Activated CD4-positive, alpha-beta T cell treated with anti-CD3 and anti-CD28 coated beads for 36 hours (primary cell): ENCODE measurements around the gene JAZF1. TPM values are rescaled to one million over a fixed set of nuclear protein-coding genes. Genes with fewer than 3 reads are reported as not detected.

ENCODE experiments used
- ATAC-seq: fragments of 200-7000 bp; cut with Tn5 transposase; one replicate; pipeline ENCODE4 v1.10.0; 2021; ENCODE audit warnings: mild to moderate bottlenecking, moderate library complexity
- CTCF ChIA-PET: fragments of 350-600 bp; sonication (Branson Sonifier 250); formaldehyde crosslinking; loops from one replicate; lab custom pipeline; 2021; ENCODE audit warnings: antibody characterized with exemption; lab: Charles Lee
- POLR2A ChIA-PET: fragments of 350-600 bp; sonication (Branson Sonifier 250); formaldehyde crosslinking; loops from one replicate; lab custom pipeline; 2021; ENCODE audit warnings: antibody characterized with exemption, inconsistent platforms; lab: Charles Lee
- DNase-seq: peaks from one replicate; pipeline ENCODE4 v3.0.0-alpha.2; 2020
- H3K27ac Mint-ChIP-seq: one replicate; pipeline ENCODE4 v1.8.0; 2021; ENCODE audit warnings: mixed read lengths
- H3K27me3 Mint-ChIP-seq: one replicate; pipeline ENCODE4 v1.8.0; 2021; ENCODE audit warnings: mixed read lengths
- H3K36me3 Mint-ChIP-seq: one replicate; pipeline ENCODE4 v1.8.0; 2021; ENCODE audit warnings: low read depth, mixed read lengths
- H3K4me1 Mint-ChIP-seq: one replicate; pipeline ENCODE4 v1.8.0; 2021; ENCODE audit warnings: mixed read lengths
- H3K4me3 Mint-ChIP-seq: one replicate; pipeline ENCODE4 v1.8.0; 2021; ENCODE audit warnings: mild to moderate bottlenecking, moderate library complexity, mixed read lengths
- H3K9me3 Mint-ChIP-seq: one replicate; pipeline ENCODE4 v1.8.0; 2021; ENCODE audit warnings: low read depth, mixed read lengths
- intact Hi-C, 2 experiments: fragments of 100-400 bp; cut with DNase I in 1 of 2; cut with micrococcal nuclease in 1 of 2; formaldehyde crosslinking; loops; one replicate each; pipeline versions ENCODE4 v1.14.2 to v1.15.1; 2022 to 2024; cut with DNase I, micrococcal nuclease
- total RNA-seq, 2 experiments: library from RNA; stranded (reverse); gene quantifications; one replicate each; pipeline ENCODE4 v1.2.3, GENCODE V29; 2021

The JAZF1 gene
- total RNA-seq, 2 experiments from 2014 or later: 5.2 to 6.9 TPM

GRCh38 chr7:28165261-28165660, 15.3 kb downstream of the JAZF1 start:
- ChIA-PET POLR2A (no interaction called here), CTCF (interaction anchor here (1.4 kb wide), 2 partner anchors 69 to 137 kb away, joined by 3 to 4 read pairs; no protein-coding TSS in a partner anchor)
- no peaks in the 10 kb centered on the region for H3K9me3 Mint-ChIP-seq
- H3K27me3 Mint-ChIP-seq: no peaks in the 10 kb centered on the region
- DNase-seq: no peak
- no peak overlapping the region for H3K4me3 Mint-ChIP-seq
- no peak for ATAC-seq
- peaks cover 17% of the 10 kb centered on the region for H3K36me3 Mint-ChIP-seq
- H3K4me1 Mint-ChIP-seq: peaks cover 23% of the 10 kb centered on the region
- no peak overlapping the region for H3K27ac Mint-ChIP-seq
- intact Hi-C loops: no loop called here

- no peak overlapping the region for H3K27ac Mint-ChIP-seq
- POLR2A ChIA-PET: no interaction called here
- peaks cover 18% of the 10 kb centered on the region for H3K4me1 Mint-ChIP-seq
- no peaks in the 10 kb centered on the region for H3K9me3 Mint-ChIP-seq
- H3K36me3 Mint-ChIP-seq: peaks cover 15% of the 10 kb centered on the region
- DNase-seq (no peak), ATAC-seq (no peak)
- H3K4me3 Mint-ChIP-seq: no peak overlapping the region
- intact Hi-C loops: no loop called here
- CTCF ChIA-PET: interaction anchor here (1.4 kb wide), 1 partner anchor 138 kb away, joined by 4 read pairs; no protein-coding TSS in a partner anchor
- no peaks in the 10 kb centered on the region for H3K27me3 Mint-ChIP-seq
Observed at GRCh38 chr7:28163949-28164348, 16.6 kb downstream of the JAZF1 start.

- Mint-ChIP-seq H3K9me3 (no peaks in the 10 kb centered on the region), H3K4me1 (peaks cover 17% of the 10 kb centered on the region), H3K4me3 (no peak overlapping the region), H3K27me3 (no peaks in the 10 kb centered on the region), H3K27ac (no peak overlapping the region), H3K36me3 (peaks cover 9% of the 10 kb centered on the region)
- intact Hi-C loops: no loop called here
- POLR2A ChIA-PET: no interaction called here
- CTCF ChIA-PET: interaction anchor here (0.7 kb wide), 1 partner anchor 29 kb away, joined by 3 read pairs; no protein-coding TSS in a partner anchor
- no peak for DNase-seq
- no peak for ATAC-seq
Observed at GRCh38 chr7:28161331-28161730, 19.3 kb downstream of the JAZF1 start.

DNA sequence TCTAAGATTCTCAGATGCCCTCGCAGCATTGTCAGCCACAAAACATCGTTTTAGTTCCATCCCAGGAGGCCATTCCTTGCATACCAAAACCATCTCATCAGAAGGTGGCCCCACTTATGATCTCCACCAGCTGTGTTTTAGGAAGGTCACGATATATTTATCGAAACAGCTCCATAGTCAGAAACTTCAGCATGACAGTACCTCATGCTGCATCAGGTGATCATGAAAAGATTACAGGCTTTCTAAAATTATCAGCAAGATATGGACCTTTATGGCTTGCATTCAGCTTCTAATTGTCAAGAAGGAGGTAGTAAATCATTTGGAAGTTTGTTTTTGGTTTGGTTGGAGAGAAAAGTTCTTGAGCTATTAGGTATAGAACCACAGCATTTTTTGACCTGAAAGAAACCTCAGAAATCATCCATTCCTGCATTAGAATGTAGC, 20.0 kb downstream of the JAZF1 start:
- ChIA-PET POLR2A (interaction anchor here (0.7 kb wide), 1 partner anchor 188 kb away, joined by 3 read pairs; no protein-coding TSS in a partner anchor), CTCF (interaction anchor here (0.7 kb wide), 1 partner anchor 28 kb away, joined by 3 read pairs; no protein-coding TSS in a partner anchor)
- Mint-ChIP-seq H3K27ac (no peak overlapping the region), H3K27me3 (no peaks in the 10 kb centered on the region), H3K9me3 (no peaks in the 10 kb centered on the region), H3K4me1 (peaks cover 24% of the 10 kb centered on the region), H3K4me3 (no peak overlapping the region), H3K36me3 (peaks cover 9% of the 10 kb centered on the region)
- no peak for DNase-seq
- ATAC-seq: no peak
- intact Hi-C loops: no loop called here

GRCh38 chr7:28157831-28158416, 22.7 kb downstream of the JAZF1 start:
- ATAC-seq (no peak), DNase-seq (no peak)
- ChIA-PET POLR2A (no interaction called here), CTCF (interaction anchor here (1.0 to 1.5 kb wide), 4 partner anchors 9 to 209 kb away, joined by 3 to 5 read pairs (median 3); no protein-coding TSS in a partner anchor)
- H3K9me3 Mint-ChIP-seq: no peaks in the 10 kb centered on the region
- intact Hi-C loops: loop anchor here in 1 of 2 experiments (10.0 kb wide), 1 partner anchor 257 kb away; the partner anchor contains the start of gene CREB5
- H3K27me3 Mint-ChIP-seq: no peaks in the 10 kb centered on the region
- H3K4me1 Mint-ChIP-seq: peaks cover 46% of the 10 kb centered on the region
- peaks cover 3% of the 10 kb centered on the region for H3K36me3 Mint-ChIP-seq
- no peak overlapping the region for H3K4me3 Mint-ChIP-seq
- no peak overlapping the region for H3K27ac Mint-ChIP-seq

- Mint-ChIP-seq H3K4me3 (no peak overlapping the region), H3K9me3 (no peaks in the 10 kb centered on the region), H3K4me1 (peaks cover 53% of the 10 kb centered on the region), H3K27me3 (no peaks in the 10 kb centered on the region), H3K36me3 (peaks cover 5% of the 10 kb centered on the region), H3K27ac (no peak overlapping the region)
- intact Hi-C loops: loop anchor here in 1 of 2 experiments (10.0 kb wide), 1 partner anchor 258 kb away; the partner anchor contains the start of gene CREB5
- ATAC-seq (no peak), DNase-seq (no peak)
- ChIA-PET POLR2A (no interaction called here), CTCF (interaction anchor here (1.0 to 1.5 kb wide), 4 partner anchors 10 to 210 kb away, joined by 3 to 5 read pairs (median 3); no protein-coding TSS in a partner anchor)
Observed at GRCh38 chr7:28157076-28157745, 23.4 kb downstream of the JAZF1 start.

DNA sequence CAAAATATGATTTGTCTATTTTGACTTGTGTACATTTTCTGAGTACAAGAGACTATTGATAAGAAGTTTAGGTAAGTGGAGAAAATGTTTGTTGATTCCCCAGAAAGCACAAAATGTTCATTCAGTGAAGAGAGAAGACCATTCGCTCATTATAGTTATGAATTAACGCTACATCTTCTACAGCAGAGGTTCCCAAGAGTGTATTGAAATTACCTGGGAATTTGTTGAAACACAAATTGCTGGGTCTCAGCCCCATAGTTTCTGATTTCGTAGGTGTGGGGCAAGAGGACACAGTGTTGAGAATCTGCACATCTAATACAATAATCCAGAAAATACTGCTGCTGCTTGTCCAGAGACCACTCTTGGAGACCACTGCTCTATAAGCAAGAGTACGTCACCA, 24.2 kb downstream of the JAZF1 start:
- ATAC-seq (no peak), DNase-seq (no peak)
- Mint-ChIP-seq H3K27ac (no peak overlapping the region), H3K4me1 (peaks cover 58% of the 10 kb centered on the region), H3K27me3 (no peaks in the 10 kb centered on the region), H3K4me3 (no peak overlapping the region), H3K36me3 (peaks cover 5% of the 10 kb centered on the region), H3K9me3 (no peaks in the 10 kb centered on the region)
- ChIA-PET CTCF (interaction anchor here (1.3 kb wide), 1 partner anchor 10 kb away, joined by 5 read pairs; no protein-coding TSS in a partner anchor), POLR2A (no interaction called here)
- intact Hi-C loops: loop anchor here in 1 of 2 experiments (10.0 kb wide), 1 partner anchor 258 kb away; the partner anchor contains the start of gene CREB5

DNA sequence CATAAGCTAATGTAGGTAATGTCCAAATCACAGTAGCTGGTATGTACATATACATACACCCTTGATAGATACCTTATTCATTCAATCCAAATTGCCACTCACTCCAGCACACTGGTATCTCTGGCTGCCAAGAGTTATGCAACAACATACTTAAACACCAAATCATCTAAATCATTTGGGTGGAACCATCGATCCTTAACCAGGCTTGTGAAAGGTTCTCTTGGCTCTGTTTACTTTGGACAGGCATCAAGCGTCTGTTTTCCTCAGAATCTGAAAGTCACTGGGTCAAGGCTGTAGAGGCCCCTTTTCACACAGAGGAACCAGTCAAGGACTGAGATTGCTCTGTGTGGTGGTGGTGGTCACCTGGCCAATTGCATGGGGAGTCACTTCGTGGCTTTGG, 24.6 kb downstream of the JAZF1 start:
- Mint-ChIP-seq H3K27ac (peak overlapping the region; percentile 77), H3K9me3 (no peaks in the 10 kb centered on the region), H3K36me3 (peaks cover 5% of the 10 kb centered on the region), H3K27me3 (no peaks in the 10 kb centered on the region), H3K4me3 (no peak overlapping the region), H3K4me1 (peaks cover 58% of the 10 kb centered on the region)
- ChIA-PET POLR2A (no interaction called here), CTCF (interaction anchor here (0.6 kb wide), 1 partner anchor 62 kb away, joined by 3 read pairs; no protein-coding TSS in a partner anchor)
- intact Hi-C loops: loop anchor here (1.0 to 10.0 kb wide), 12 partner anchors 18 to 287 kb away; partner anchors contain the start of gene CREB5 (in 1 of the 2)
- DNase-seq (no peak), ATAC-seq (no peak)

DNA sequence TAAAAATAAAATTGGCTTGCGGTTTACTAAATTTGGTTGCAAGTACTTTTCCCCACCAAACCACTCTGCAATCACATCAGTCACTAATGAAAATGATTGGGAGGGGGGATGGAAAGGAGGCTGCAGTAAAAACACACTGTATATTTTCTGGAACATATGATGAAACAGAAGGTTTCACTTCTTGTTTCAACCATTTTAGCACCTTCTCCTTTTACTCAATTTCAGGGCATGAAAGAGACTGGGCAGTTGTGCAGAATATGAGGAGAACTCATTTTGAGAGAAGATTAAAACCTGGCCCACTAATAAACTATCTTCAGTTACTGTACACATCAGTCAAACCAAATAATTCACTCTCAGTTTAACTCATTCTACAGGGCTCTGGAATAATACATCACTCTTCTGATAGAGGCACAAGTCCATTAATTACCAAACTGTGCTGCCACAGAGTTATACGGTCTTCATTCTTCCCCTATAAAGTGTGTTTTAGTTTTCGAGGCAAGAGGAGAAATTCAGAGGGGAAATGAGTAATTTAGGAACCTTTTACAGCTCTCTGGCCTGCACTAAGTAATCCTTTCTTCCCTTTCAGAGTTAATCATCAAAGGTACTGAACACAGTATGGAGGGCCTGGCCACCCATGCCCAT, 25.5 kb downstream of the JAZF1 start:
- CTCF ChIA-PET: interaction anchor here (0.6 to 0.7 kb wide), 2 partner anchors 61 to 330 kb away, joined by 3 read pairs; no protein-coding TSS in a partner anchor
- intact Hi-C loops: loop anchor here (1.0 to 10.0 kb wide), 12 partner anchors 19 to 288 kb away; partner anchors contain the start of gene CREB5 (in 1 of the 2)
- Mint-ChIP-seq H3K36me3 (peaks cover 6% of the 10 kb centered on the region), H3K4me1 (peaks cover 65% of the 10 kb centered on the region), H3K27me3 (no peaks in the 10 kb centered on the region), H3K9me3 (no peaks in the 10 kb centered on the region), H3K4me3 (no peak overlapping the region), H3K27ac (peak overlapping the region; percentile 77)
- DNase-seq (peak; percentile 15), ATAC-seq (peak; percentile 68)
- POLR2A ChIA-PET: no interaction called here

DNA sequence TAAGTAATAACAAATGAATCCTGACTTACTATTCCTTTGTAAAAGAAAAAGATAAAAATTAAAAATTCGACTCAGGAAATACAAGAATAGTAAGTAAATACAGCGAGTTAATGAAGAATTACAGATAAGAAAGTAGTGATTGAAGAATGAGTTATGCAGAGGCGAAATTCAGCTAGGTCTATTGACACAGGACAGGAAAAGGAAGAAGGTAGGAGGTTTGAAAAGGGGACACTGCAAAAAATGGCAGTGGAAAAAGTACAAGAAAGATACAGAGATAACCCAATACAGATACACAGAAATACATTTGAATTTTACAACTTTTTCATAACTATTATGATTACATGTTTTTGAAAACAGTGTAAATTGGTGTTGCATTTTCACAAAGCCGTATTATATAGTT, 28.0 kb downstream of the JAZF1 start:
- peak overlapping the region; percentile 72 for H3K27ac Mint-ChIP-seq
- DNase-seq: no peak
- intact Hi-C loops: loop anchor here (1.0 to 10.0 kb wide), 9 partner anchors 55 to 490 kb away; partner anchors contain the start of genes CREB5 (in 1 of the 2), HIBADH (in 1 of the 2) and TAX1BP1 (in 1 of the 2)
- ChIA-PET POLR2A (interaction anchor here (0.6 to 1.5 kb wide), 2 partner anchors 140 to 160 kb away, joined by 3 to 8 read pairs; no protein-coding TSS in a partner anchor), CTCF (interaction anchor here (1.0 to 1.3 kb wide), 2 partner anchors 9 to 55 kb away, joined by 3 to 4 read pairs; no protein-coding TSS in a partner anchor)
- H3K4me3 Mint-ChIP-seq: peak overlapping the region; percentile 24
- peaks cover 72% of the 10 kb centered on the region for H3K4me1 Mint-ChIP-seq
- H3K9me3 Mint-ChIP-seq: no peaks in the 10 kb centered on the region
- peaks cover 13% of the 10 kb centered on the region for H3K36me3 Mint-ChIP-seq
- ATAC-seq: no peak
- H3K27me3 Mint-ChIP-seq: no peaks in the 10 kb centered on the region
